GM12864 (cell line): ENCODE results near the gene GSTO1.

Experiments
- DNase-seq: peaks from one replicate; pipeline ENCODE4 v3.0.0-alpha.2; 2011; ENCODE audit warnings: low read depth
- H3K4me3 ChIP-seq: 2 replicates; pipeline ENCODE4 v1.5.1; 2011; ENCODE audit warnings: mild to moderate bottlenecking, low read depth, low read length, control low read depth
- CTCF ChIP-seq: IDR thresholded peaks from 2 replicates; pipeline ENCODE4 v1.5.1; 2011; ENCODE audit warnings: low read depth, mild to moderate bottlenecking, moderate library complexity, low read length, control low read depth, inconsistent platforms; ENCODE audit errors: missing control alignments

GSTO1 gene

GRCh38 chr10:104299031-104299904 lies 44.6 kb downstream of the GSTO1 start:
- no peak for TF ChIP-seq CTCF
- no peak for DNase-seq
- H3K4me3 ChIP-seq, result no peak overlapping the region

GRCh38 chr10:104300002-104300735 lies 45.5 kb downstream of the GSTO1 start:
- no peak for TF ChIP-seq CTCF
- no peak overlapping the region for H3K4me3 ChIP-seq
- no peak for DNase-seq

- TF ChIP-seq CTCF, result no peak
- DNase-seq, result no peak
- H3K4me3 ChIP-seq, result no peak overlapping the region
These were observed 46.1 kb downstream of the GSTO1 start for GRCh38 chr10:104300736-104301292.

- H3K4me3 ChIP-seq, result no peak overlapping the region
- TF ChIP-seq CTCF, result no peak
- DNase-seq, result no peak
These were observed 47.4 kb downstream of the GSTO1 start for GRCh38 chr10:104301907-104302690.

GRCh38 chr10:104303594-104304355 lies 49.1 kb downstream of the GSTO1 start:
- no peak for DNase-seq
- TF ChIP-seq CTCF, result no peak
- no peak overlapping the region for H3K4me3 ChIP-seq

- TF ChIP-seq CTCF, result no peak
- no peak for DNase-seq
- no peak overlapping the region for H3K4me3 ChIP-seq
These were observed 49.7 kb downstream of the GSTO1 start for GRCh38 chr10:104304356-104304745.
